Choroid plexus epithelial cell (primary cell): ENCODE data around the gene LYPD6.

Experiments
- DNase-seq: peaks from one replicate; pipeline ENCODE4 v3.0.0-alpha.2; 2010; ENCODE audit warnings: low read depth
- H3K4me3 ChIP-seq: 2 replicates; pipeline ENCODE4 v1.5.1; 2011; ENCODE audit warnings: low read depth, mild to moderate bottlenecking, control low read depth, low read length, moderate library complexity
- TF ChIP-seq, protein P1 (sequence below): conservative IDR thresholded peaks from 2 replicates; pipeline ENCODE4 v1.5.1; 2011; ENCODE audit warnings: low read depth, mild to moderate bottlenecking, control low read depth, inconsistent platforms, low read length, moderate library complexity

The LYPD6 gene

DNA sequence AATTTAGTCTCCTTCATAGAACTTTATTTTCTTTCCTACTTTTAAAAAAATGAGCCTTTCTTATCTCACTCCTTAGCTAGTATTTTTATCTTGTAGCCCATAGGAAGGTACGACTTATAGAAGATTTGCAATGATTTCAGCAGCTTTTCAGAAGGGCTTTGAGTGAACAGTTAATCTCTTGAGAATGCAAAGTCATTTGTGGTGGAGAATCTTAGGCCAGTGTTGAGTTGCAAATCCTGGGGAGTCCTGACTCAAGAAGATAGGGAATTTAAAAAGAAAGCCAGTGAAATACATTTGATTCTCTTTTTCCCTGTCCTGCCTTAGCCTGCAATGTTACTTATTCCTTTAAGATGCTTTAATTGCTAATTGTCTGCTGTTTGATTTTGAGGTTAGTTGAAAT, 33.6 kb downstream of the LYPD6 start:
- TF ChIP-seq, protein P1, sequence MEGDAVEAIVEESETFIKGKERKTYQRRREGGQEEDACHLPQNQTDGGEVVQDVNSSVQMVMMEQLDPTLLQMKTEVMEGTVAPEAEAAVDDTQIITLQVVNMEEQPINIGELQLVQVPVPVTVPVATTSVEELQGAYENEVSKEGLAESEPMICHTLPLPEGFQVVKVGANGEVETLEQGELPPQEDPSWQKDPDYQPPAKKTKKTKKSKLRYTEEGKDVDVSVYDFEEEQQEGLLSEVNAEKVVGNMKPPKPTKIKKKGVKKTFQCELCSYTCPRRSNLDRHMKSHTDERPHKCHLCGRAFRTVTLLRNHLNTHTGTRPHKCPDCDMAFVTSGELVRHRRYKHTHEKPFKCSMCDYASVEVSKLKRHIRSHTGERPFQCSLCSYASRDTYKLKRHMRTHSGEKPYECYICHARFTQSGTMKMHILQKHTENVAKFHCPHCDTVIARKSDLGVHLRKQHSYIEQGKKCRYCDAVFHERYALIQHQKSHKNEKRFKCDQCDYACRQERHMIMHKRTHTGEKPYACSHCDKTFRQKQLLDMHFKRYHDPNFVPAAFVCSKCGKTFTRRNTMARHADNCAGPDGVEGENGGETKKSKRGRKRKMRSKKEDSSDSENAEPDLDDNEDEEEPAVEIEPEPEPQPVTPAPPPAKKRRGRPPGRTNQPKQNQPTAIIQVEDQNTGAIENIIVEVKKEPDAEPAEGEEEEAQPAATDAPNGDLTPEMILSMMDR = no peak
- H3K4me3 ChIP-seq = no peak overlapping the region
- DNase-seq = no peak

DNA sequence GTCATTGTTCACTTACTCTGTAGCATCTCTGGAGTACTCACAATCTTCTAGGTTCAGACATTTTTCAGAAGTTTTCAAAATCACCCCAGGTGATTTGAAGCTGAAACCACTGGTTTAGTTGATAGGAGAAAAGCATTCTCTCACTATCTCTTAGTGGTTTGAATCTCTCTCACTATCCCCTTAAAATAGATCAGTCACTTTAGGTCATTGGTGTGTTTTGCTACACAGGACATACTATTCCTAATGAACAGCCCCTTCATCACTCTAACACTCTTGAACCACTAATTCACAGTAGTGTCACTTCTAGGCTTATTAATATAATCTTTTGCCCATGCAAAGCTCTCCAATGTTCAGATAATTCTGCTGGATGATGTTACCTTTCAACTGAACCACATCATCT, 34.5 kb downstream of the LYPD6 start:
- H3K4me3 ChIP-seq = no peak overlapping the region
- TF ChIP-seq, protein P1 = no peak
- DNase-seq = no peak

DNA sequence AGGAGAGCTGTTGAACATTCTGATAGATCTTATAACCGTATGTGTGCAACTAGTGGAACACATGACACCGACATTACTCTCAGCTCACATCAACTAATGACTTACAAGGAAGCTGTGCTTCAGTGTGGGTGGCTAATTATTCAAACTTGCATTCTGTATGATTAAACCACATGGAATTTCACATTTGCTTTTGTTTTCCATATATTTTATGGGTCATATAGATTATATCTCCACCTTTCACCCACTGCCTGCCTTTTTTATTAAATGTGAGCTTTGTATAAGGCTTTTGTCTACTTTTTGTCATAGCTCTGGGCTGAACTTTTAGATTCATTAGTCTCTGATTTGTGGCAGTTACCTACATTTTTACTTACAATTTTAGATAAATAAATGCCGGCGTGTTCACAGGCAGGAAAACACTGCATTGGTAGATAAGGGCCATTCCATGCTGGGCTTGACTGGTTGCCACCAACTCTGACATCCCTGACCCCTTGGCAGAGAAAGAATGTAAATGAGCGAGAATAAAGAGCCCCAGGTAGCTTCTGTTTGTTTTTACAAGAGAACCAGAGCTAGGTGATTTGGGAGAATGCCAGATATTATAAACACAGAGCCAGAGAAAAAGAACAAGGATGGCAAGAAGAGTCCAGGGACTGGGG, 35.7 kb downstream of the LYPD6 start:
- TF ChIP-seq, protein P1 = no peak
- DNase-seq = no peak
- H3K4me3 ChIP-seq = no peak overlapping the region

DNA sequence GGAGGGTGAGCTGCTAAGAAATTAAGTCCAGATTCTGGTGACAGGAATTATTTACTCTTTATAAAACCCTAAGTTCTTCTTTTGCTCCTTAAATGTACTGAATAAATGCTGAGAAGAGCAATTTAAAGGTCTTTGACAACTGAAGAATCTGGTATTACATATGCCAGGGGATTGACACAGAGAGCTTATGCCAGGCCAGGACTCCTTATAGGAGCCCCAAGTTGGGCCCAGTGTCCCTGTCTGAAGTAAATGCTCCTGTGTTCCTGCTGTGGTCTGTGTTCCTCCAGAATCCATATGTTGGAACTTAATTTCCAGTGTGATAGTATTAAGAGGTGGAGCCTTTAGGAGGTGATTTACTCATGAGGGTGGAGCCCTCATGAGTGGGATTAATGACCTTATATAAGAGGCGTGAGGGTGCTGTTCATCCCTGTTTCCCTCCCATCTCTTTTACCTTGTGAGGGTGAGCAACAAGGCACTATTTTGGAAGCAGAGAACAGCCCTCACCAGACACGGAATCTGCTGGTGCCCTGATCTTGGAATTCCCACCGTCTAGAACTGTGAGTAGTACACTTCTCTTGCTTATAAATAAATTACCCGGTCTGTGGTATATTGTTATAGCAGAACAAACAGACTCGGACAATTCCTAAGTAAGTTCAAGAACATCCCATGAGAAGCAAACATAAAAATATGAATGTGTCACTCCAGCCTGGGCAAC, 39.8 kb downstream of the LYPD6 start:
- no peak for DNase-seq
- no peak overlapping the region for H3K4me3 ChIP-seq
- TF ChIP-seq, protein P1 = no peak

DNA sequence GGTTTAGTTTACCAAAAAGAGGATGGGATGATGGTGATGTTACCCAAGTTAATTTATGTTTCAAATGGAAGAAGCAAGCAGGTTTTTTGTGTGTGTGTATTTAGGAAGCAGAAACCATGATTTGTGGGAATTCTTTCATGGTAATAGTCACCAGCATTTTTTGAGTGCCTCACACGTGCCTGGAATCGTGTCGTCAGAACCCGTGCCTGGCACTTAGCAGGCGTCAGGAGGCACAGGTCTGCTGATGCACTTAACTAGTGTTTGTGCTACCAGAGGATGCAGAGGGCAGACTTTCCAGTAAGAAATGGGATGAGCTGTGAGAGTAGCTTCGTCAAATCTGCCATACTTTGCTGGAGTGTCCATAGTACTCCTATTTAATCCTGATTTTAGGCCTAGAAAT, 41.1 kb downstream of the LYPD6 start:
- no peak for DNase-seq
- no peak overlapping the region for H3K4me3 ChIP-seq
- TF ChIP-seq, protein P1 = no peak

DNA sequence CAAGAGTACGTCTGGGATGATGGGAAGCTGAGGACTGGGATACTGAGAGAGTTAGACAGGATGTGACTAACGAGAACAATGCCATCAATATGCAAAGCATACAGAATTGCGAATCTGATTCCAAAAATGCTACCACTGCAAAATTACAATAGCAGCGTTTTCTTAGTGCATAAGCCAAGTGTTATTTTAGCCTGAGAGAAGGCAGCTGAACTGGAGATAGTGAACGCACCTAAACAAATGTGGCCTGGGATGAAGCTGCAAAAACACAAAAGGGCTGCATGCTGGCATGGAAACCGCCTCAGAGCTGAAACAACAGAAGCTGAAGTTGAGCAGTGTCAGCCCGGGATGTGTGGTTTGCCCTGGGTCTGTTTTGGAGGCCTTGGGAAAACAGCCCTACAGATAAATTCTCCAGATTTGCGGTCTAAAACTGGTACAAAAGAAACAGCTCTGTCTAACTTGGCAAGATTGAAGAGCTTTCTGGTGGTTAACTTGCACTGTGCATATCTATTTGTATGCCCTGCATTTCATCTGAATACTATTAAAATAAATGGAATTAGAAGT, 45.5 kb downstream of the LYPD6 start:
- no peak overlapping the region for H3K4me3 ChIP-seq
- TF ChIP-seq, protein P1 = no peak
- peak; percentile 33 for DNase-seq

GRCh38 chr2:149380205-149380604, 49.8 kb downstream of the LYPD6 start:
- TF ChIP-seq, protein P1 = no peak
- H3K4me3 ChIP-seq = no peak overlapping the region

More at GRCh38 chr2:149380205-149380604, 49.8 kb downstream of the LYPD6 start:
- no peak for DNase-seq
